Spleen (tissue), 7 donors: ENCODE data around the gene ATF5.

ENCODE experiments used
- POLR2A ChIP-seq, 3 donors: fragments of 450-650 bp; IDR thresholded peaks; one replicate each; pipeline ENCODE4 v1.5.1; 2017; ENCODE audit warnings: antibody characterized with exemption in 3 of 3, mild to moderate bottlenecking in 1 of 3
- POLR2AphosphoS5 ChIP-seq, 3 donors: sonication (generic); formaldehyde crosslinking; IDR thresholded peaks; one replicate each; pipeline ENCODE4 v1.5.1; 2017; ENCODE audit warnings: antibody characterized with exemption in 3 of 3
- TF ChIP-seq, protein P1 (sequence below), 11 experiments: fragments of 200-600 bp in 7 of 11; fragments of 450-650 bp in 4 of 11; sonication (generic) in 4 of 11; IDR thresholded peaks in 8 of 11; conservative IDR thresholded peaks in 3 of 11; 1 replicate in 7 of 11; 2 replicates in 4 of 11; pipeline versions ENCODE4 v1.4.0 to v1.8.0; 2016 to 2021; ENCODE audit warnings: antibody characterized with exemption in 11 of 11, inconsistent platforms in 4 of 11, mild to moderate bottlenecking in 1 of 11
- donor health status: DM: no; HTN: no; CAD: no; lungs with moderate emphysema.
- donor health status: DM: no; HTN: no; CAD: no.
- donor health status: DM: no; HTN: no; CAD: no.

- TF ChIP-seq, protein P1, sequence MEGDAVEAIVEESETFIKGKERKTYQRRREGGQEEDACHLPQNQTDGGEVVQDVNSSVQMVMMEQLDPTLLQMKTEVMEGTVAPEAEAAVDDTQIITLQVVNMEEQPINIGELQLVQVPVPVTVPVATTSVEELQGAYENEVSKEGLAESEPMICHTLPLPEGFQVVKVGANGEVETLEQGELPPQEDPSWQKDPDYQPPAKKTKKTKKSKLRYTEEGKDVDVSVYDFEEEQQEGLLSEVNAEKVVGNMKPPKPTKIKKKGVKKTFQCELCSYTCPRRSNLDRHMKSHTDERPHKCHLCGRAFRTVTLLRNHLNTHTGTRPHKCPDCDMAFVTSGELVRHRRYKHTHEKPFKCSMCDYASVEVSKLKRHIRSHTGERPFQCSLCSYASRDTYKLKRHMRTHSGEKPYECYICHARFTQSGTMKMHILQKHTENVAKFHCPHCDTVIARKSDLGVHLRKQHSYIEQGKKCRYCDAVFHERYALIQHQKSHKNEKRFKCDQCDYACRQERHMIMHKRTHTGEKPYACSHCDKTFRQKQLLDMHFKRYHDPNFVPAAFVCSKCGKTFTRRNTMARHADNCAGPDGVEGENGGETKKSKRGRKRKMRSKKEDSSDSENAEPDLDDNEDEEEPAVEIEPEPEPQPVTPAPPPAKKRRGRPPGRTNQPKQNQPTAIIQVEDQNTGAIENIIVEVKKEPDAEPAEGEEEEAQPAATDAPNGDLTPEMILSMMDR (IDR thresholded peaks at IDR 0.05 in 8 of 11, conservative IDR thresholded peaks at IDR 0.05 in 3 of 11) = no peak
- TF ChIP-seq POLR2AphosphoS5 (IDR thresholded peaks at IDR 0.05) (peak in 2 of 3 donors; percentile 22 to 39), POLR2A (IDR thresholded peaks at IDR 0.05) (no peak)
Measured at GRCh38 chr19:49896863-49897621, 32.0 kb upstream of the ATF5 start, which contains the start of gene IL4I1.
